ENCODE data around the gene NOP10.

DNA sequence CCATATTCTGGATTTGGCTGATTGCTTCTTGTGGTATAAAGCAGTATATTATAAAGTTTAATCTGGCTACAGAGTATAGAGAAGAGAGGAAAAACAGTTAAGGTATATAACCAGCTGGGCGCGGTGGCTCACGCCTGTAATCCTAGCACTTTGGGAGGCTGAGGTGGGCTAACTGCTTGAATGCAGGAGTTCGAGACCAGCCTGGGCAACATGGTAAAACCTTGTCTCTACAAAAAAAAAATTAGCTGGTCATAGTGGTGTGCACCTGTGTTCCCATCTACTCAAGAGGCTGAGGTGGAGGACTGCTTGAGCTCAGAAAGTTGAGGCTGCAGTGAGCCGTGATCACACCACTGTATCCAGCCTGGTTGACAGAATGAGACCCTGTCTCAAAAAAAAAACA lies 12.7 kb downstream of the NOP10 start:
- no peak for TF ChIP-seq YY1 (IDR thresholded peaks at IDR 0.05; ENCODE audit: insufficient read depth, insufficient read length)
- no peak for TF ChIP-seq SUZ12 (IDR thresholded peaks at IDR 0.05; ENCODE audit: extremely low read depth, insufficient read depth, insufficient read length)
- TF ChIP-seq ZNF274 (IDR thresholded peaks at IDR 0.05; ENCODE audit: low read depth, low read length), result no peak

All from NT2/D1 (cell line).